SK-N-DZ (cell line): ENCODE results near the gene PRMT7.

Source experiments
- DNase-seq: peaks from one replicate; pipeline ENCODE4 v3.0.0-alpha.2; 2015; ENCODE audit warnings: low spot score

PRMT7 gene

GRCh38 chr16:68346892-68347480 is 36.2 kb downstream of the PRMT7 start:
- DNase-seq = no peak

GRCh38 chr16:68347605-68348004 is 36.8 kb downstream of the PRMT7 start:
- no peak for DNase-seq

- DNase-seq = no peak
Observed at GRCh38 chr16:68348639-68349445, 38.0 kb downstream of the PRMT7 start.

GRCh38 chr16:68349838-68350410 is 39.1 kb downstream of the PRMT7 start:
- DNase-seq = no peak

GRCh38 chr16:68350813-68351350 is 40.1 kb downstream of the PRMT7 start:
- no peak for DNase-seq

GRCh38 chr16:68351463-68351862 is 40.6 kb downstream of the PRMT7 start:
- no peak for DNase-seq

- DNase-seq = no peak
Observed at GRCh38 chr16:68351991-68352431, 41.2 kb downstream of the PRMT7 start.

- DNase-seq = no peak
Observed at GRCh38 chr16:68353366-68353765, 42.5 kb downstream of the PRMT7 start.

- no peak for DNase-seq
Observed at GRCh38 chr16:68354816-68355215, 44.0 kb downstream of the PRMT7 start.

GRCh38 chr16:68355447-68356248 is 44.8 kb downstream of the PRMT7 start:
- DNase-seq = no peak

GRCh38 chr16:68356249-68356918 is 45.6 kb downstream of the PRMT7 start:
- DNase-seq = no peak

- DNase-seq = no peak
Observed at GRCh38 chr16:68356919-68357286, 46.1 kb downstream of the PRMT7 start.

- DNase-seq = no peak
Observed at GRCh38 chr16:68357521-68357922, 46.7 kb downstream of the PRMT7 start.

- DNase-seq = no peak
Observed at GRCh38 chr16:68357923-68358322, 47.1 kb downstream of the PRMT7 start.

- no peak for DNase-seq
Observed at GRCh38 chr16:68358951-68359350, 48.1 kb downstream of the PRMT7 start.

GRCh38 chr16:68359398-68360191 is 48.8 kb downstream of the PRMT7 start:
- no peak for DNase-seq

- DNase-seq = no peak
Observed at GRCh38 chr16:68360547-68360946, 49.7 kb downstream of the PRMT7 start.

GRCh38 chr16:68360956-68361355 is 50.1 kb downstream of the PRMT7 start:
- DNase-seq = no peak

GRCh38 chr16:68361485-68361884 is 50.7 kb downstream of the PRMT7 start:
- DNase-seq = no peak

GRCh38 chr16:68362262-68362913 is 51.6 kb downstream of the PRMT7 start:
- DNase-seq = no peak
